Measurements from ENCODE around the gene SESN1.

SESN1 gene

DNA sequence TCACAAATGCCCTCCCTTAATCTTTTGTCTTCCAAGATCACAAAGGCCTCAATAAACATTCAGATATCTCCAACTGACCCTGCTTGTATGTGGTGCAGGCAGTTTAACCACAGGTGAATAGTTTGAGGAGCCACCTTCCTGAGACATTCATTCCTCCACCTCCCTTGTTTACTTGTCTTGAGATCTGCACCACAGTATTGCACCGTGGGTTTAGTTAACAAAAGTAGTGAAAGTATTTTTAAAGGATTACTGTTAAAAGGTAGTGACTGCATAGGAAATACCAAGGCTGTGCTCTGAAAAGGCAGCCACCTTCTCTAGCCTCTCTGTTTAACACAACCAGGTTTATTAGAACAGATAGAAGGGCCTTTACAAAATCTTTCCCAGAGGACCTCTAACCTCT, 46.5 kb downstream of the SESN1 start:
- DNase-seq, result no peak
- peaks cover 32% of the 10 kb centered on the region for H3K36me3 Mint-ChIP-seq (ENCODE audit: low read depth)
- no peak overlapping the region for H3K4me3 Mint-ChIP-seq
- TF ChIP-seq, protein P1, sequence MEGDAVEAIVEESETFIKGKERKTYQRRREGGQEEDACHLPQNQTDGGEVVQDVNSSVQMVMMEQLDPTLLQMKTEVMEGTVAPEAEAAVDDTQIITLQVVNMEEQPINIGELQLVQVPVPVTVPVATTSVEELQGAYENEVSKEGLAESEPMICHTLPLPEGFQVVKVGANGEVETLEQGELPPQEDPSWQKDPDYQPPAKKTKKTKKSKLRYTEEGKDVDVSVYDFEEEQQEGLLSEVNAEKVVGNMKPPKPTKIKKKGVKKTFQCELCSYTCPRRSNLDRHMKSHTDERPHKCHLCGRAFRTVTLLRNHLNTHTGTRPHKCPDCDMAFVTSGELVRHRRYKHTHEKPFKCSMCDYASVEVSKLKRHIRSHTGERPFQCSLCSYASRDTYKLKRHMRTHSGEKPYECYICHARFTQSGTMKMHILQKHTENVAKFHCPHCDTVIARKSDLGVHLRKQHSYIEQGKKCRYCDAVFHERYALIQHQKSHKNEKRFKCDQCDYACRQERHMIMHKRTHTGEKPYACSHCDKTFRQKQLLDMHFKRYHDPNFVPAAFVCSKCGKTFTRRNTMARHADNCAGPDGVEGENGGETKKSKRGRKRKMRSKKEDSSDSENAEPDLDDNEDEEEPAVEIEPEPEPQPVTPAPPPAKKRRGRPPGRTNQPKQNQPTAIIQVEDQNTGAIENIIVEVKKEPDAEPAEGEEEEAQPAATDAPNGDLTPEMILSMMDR (IDR thresholded peaks at IDR 0.05), result no peak
- peaks cover 34% of the 10 kb centered on the region for H3K4me1 Mint-ChIP-seq
- H3K27me3 Mint-ChIP-seq (ENCODE audit: low read depth, poor library complexity), result no peaks in the 10 kb centered on the region
- peaks cover 36% of the 10 kb centered on the region for H3K9me3 Mint-ChIP-seq
- no peak overlapping the region for H3K27ac Mint-ChIP-seq

DNA sequence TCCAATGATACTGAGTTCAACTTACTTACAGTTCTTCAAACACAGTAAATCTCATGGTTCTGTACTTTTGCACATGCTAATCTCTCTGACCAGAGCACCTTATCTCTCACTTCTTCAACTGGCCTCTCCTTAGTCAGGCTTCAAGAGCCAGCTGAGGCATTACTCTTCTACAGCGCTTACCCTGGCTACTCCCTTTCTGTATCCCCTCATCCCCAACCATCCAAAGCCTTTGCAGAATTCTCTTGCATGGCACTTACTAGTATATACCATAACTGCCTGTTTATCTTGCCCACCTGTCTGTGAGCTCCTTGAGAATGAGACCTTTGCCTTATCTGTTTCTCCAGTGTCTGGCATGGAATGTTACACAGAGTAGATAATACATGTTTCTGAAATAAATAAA, 49.2 kb downstream of the SESN1 start:
- Mint-ChIP-seq H3K4me3 (no peak overlapping the region), H3K4me1 (peaks cover 12% of the 10 kb centered on the region), H3K36me3 (ENCODE audit: low read depth) (peaks cover 40% of the 10 kb centered on the region), H3K27ac (no peak overlapping the region), H3K27me3 (ENCODE audit: low read depth, poor library complexity) (no peaks in the 10 kb centered on the region), H3K9me3 (peaks cover 47% of the 10 kb centered on the region)
- TF ChIP-seq, protein P1 (IDR thresholded peaks at IDR 0.05), result no peak
- DNase-seq, result no peak

DNA sequence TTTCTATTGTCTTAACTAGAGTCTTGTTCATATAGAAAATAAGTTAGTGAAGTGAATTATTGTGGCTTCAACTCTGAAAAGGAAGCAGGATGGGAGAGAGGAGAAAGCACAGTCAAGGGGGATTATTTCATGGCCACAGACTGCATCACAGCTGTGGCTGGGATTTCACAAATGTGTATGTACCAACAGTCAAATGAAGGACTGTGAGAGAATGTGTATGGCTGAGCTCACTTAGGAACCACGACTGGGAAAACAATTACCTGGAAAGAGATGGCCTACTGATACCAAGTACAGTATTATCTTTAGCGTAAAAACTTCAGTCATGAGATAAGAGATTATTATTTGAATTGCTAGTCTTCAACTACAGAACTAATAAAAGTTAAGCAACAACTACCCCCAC, 54.9 kb downstream of the SESN1 start:
- H3K27ac Mint-ChIP-seq, result peak overlapping the region; percentile 18
- DNase-seq, result no peak
- H3K27me3 Mint-ChIP-seq (ENCODE audit: low read depth, poor library complexity), result peaks cover 11% of the 10 kb centered on the region
- peaks cover 14% of the 10 kb centered on the region for H3K36me3 Mint-ChIP-seq (ENCODE audit: low read depth)
- H3K9me3 Mint-ChIP-seq, result peaks cover 20% of the 10 kb centered on the region
- H3K4me1 Mint-ChIP-seq, result no peaks in the 10 kb centered on the region
- TF ChIP-seq, protein P1 (IDR thresholded peaks at IDR 0.05), result no peak
- no peak overlapping the region for H3K4me3 Mint-ChIP-seq

DNA sequence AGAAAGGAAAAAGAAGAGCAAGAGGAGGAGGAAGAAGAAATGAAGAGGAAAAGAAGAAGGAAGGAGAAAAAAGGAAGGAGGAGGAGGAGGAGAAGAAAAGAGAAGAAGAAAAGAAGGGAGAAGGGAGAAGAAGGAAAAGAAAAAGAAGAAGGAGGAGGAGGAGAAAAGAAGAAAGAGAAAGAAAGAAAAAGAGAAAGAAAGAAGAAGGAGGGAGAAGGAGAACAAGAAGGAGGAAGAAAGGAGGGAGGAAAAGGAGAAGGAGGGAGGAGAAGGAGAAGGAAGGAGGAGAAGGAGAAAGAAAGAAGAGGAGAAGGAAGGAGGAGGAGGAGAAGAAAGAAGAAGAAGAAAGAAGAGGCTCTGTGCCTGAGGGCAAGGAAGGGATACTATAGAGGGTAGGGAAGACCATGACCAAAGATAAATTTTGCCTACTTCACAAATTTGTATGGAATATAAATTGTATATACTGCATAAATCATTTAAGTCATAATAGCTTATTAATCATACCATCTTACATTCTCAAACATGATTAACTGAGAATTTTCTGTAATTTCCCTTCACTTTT, 55.7 kb downstream of the SESN1 start:
- Mint-ChIP-seq H3K36me3 (ENCODE audit: low read depth) (peaks cover 14% of the 10 kb centered on the region), H3K27ac (no peak overlapping the region), H3K4me3 (no peak overlapping the region), H3K4me1 (no peaks in the 10 kb centered on the region), H3K9me3 (peaks cover 18% of the 10 kb centered on the region), H3K27me3 (ENCODE audit: low read depth, poor library complexity) (peaks cover 11% of the 10 kb centered on the region)
- TF ChIP-seq, protein P1 (IDR thresholded peaks at IDR 0.05), result no peak
- DNase-seq, result no peak

DNA sequence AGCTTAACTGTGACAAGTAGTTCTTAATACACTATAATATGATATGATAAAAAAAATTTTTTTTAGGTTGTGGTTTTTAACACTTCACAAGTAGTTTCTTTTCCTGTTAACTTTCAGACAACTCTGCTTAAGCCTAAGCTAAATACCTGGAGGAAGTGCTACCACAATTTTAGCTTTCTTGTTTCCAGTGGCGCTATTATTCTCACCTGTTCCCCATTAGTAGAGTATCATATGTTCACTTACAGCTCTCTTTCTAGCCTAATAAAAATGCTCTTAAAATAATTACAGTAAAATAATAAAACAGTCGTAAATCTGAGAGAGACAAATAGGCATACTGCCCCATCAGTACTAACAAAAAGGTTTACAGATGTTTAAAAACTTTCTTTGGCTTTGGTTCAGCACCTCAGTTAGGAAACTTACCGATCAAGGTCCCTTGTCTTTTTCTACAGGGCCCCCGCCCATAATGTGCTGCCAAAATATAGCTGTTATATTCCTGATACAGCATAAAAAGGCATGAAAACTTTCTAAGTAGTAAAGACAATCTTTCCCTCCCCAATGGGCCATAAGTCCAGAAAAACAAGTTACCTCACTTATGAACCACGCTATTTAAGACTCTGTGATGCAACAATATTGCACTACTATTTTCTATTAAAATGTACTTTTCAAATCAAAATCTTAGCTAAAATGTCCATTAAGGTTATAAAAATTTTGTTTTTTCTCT, 57.9 kb downstream of the SESN1 start:
- Mint-ChIP-seq H3K4me3 (no peak overlapping the region), H3K4me1 (no peaks in the 10 kb centered on the region), H3K36me3 (ENCODE audit: low read depth) (no peaks in the 10 kb centered on the region), H3K27me3 (ENCODE audit: low read depth, poor library complexity) (peaks cover 11% of the 10 kb centered on the region), H3K27ac (no peak overlapping the region), H3K9me3 (no peaks in the 10 kb centered on the region)
- no peak for DNase-seq
- TF ChIP-seq, protein P1 (IDR thresholded peaks at IDR 0.05), result no peak

DNA sequence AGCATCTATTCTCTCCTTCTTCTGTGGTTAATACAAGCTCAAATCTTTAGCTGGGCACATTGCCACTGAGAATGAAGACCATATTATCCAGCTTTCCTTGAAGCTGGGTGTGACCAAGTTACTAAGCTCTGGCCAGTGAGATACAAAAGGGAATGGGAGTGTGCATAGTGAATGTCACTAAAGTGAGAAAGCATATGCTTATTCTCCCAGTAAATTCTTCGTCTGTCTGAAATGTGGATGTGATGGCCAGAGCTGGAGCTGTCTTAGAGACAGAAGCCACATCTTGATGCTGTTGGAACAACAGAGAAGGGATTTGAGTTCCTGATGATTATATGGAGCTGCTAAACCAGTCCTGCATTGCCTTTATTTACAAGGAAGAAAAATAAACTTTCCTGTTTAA, 60.1 kb downstream of the SESN1 start:
- Mint-ChIP-seq H3K27ac (no peak overlapping the region), H3K4me1 (no peaks in the 10 kb centered on the region), H3K36me3 (ENCODE audit: low read depth) (no peaks in the 10 kb centered on the region), H3K27me3 (ENCODE audit: low read depth, poor library complexity) (peaks cover 21% of the 10 kb centered on the region), H3K4me3 (no peak overlapping the region), H3K9me3 (no peaks in the 10 kb centered on the region)
- TF ChIP-seq, protein P1 (IDR thresholded peaks at IDR 0.05), result no peak
- DNase-seq, result no peak

Measured in nephron progenitor cell (in vitro differentiated cells).